ENCODE data around the gene PLXNA4.

- TF ChIP-seq CTCF (IDR thresholded peaks at IDR 0.05) (no peak), EZH2 (IDR thresholded peaks at IDR 0.05; ENCODE audit: borderline replicate concordance, insufficient read depth, low read depth, low read length, poor library complexity, severe bottlenecking) (no peak)
Observed at GRCh38 chr7:132516042-132516840, 60.0 kb downstream of the PLXNA4 start.

All from B cell (primary cell).